ENCODE data around the gene HNF4A.
A peak's percentile ranks its signal among the peaks of the same experiment; 100 is the strongest.

DNA sequence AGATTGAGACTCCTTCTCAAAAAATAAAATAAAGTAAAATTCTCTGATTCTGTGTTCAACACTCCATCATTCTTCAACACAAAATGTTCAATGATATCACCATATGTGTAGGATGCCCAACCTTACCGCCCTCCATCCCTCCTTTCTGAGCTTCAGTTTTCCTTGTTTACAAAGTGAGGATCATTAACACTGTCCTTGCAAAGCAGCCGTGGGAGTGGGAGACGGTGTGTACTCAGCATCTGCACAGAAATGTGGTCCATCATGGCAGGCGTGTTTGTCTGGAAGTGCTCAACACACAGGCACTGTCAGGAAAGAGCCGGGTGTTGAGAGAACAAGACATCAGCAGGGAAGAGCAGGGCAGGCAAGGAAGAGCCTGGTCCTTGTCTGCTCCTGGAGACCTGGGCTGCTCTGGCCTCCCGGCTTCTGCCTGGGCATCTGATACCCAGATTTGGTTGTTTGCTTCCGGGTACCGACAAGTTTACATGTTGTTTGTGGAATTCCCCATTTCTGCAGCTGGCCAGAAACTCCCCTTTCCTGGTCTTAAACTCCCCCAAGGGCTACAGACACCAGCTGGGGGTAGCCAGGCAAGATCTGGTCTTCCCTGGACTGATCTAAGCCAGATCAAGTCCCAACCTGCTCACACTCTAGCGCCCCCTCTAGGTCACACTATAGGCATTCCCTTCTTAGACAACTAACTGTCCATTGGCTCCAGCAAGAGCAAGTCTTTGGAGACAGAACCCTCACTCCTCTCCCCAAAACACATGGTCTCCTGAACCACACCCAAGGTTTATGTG, 93.5 kb downstream of the HNF4A start:
- TF ChIP-seq, protein P1, sequence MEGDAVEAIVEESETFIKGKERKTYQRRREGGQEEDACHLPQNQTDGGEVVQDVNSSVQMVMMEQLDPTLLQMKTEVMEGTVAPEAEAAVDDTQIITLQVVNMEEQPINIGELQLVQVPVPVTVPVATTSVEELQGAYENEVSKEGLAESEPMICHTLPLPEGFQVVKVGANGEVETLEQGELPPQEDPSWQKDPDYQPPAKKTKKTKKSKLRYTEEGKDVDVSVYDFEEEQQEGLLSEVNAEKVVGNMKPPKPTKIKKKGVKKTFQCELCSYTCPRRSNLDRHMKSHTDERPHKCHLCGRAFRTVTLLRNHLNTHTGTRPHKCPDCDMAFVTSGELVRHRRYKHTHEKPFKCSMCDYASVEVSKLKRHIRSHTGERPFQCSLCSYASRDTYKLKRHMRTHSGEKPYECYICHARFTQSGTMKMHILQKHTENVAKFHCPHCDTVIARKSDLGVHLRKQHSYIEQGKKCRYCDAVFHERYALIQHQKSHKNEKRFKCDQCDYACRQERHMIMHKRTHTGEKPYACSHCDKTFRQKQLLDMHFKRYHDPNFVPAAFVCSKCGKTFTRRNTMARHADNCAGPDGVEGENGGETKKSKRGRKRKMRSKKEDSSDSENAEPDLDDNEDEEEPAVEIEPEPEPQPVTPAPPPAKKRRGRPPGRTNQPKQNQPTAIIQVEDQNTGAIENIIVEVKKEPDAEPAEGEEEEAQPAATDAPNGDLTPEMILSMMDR (conservative IDR thresholded peaks at IDR 0.05; ENCODE audit: low read depth, low read length) = peak; percentile 9; the same call in 1 of the 2 replicates
- TF ChIP-seq CHD1 (IDR thresholded peaks at IDR 0.05; ENCODE audit: low read depth, low read length) (no peak), RAD21 (IDR thresholded peaks at IDR 0.05; ENCODE audit: low read length) (no peak), RFX5 (IDR thresholded peaks at IDR 0.05; ENCODE audit: low read depth, low read length) (no peak), MAZ (IDR thresholded peaks at IDR 0.05; ENCODE audit: borderline replicate concordance, low read depth, low read length) (no peak), POLR2A (IDR thresholded peaks at IDR 0.05; ENCODE audit: low read depth, low read length) (no peak), BHLHE40 (IDR thresholded peaks at IDR 0.05; ENCODE audit: low read depth, low read length) (no peak), CEBPB (IDR thresholded peaks at IDR 0.05; ENCODE audit: low read depth, low read length) (no peak), RCOR1 (IDR thresholded peaks at IDR 0.05; ENCODE audit: insufficient replicate concordance, low read length) (no peak), FOS (IDR thresholded peaks at IDR 0.05; ENCODE audit: low read depth, low read length) (no peak), SMC3 (IDR thresholded peaks at IDR 0.05; ENCODE audit: low read depth, low read length) (no peak), MAFK (IDR thresholded peaks at IDR 0.05; ENCODE audit: low read depth, low read length) (no peak), MXI1 (IDR thresholded peaks at IDR 0.05; ENCODE audit: borderline replicate concordance, low read depth, low read length) (no peak)
- TF ChIP-seq, protein P2, sequence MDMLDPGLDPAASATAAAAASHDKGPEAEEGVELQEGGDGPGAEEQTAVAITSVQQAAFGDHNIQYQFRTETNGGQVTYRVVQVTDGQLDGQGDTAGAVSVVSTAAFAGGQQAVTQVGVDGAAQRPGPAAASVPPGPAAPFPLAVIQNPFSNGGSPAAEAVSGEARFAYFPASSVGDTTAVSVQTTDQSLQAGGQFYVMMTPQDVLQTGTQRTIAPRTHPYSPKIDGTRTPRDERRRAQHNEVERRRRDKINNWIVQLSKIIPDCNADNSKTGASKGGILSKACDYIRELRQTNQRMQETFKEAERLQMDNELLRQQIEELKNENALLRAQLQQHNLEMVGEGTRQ (IDR thresholded peaks at IDR 0.05; ENCODE audit: low read depth, low read length) = no peak
